NCI-H146 (cell line): ENCODE measurements around the gene PDE8B.

Experiments used
- DNase-seq: peaks from one replicate; lab custom pipeline; 2025; lab: John Stamatoyannopoulos, UW

The PDE8B gene

GRCh38 chr5:77192441-77193050 lies 17.9 kb upstream of the PDE8B start:
- DNase-seq, result no peak

GRCh38 chr5:77194762-77195161 lies 15.7 kb upstream of the PDE8B start:
- no peak for DNase-seq

- DNase-seq, result no peak
Measured at GRCh38 chr5:77197840-77198554, 12.5 kb upstream of the PDE8B start.

- no peak for DNase-seq
Measured at GRCh38 chr5:77200663-77201062, 9.8 kb upstream of the PDE8B start.

- DNase-seq, result no peak
Measured at GRCh38 chr5:77202145-77202544, 8.3 kb upstream of the PDE8B start.

- DNase-seq, result no peak
Measured at GRCh38 chr5:77204967-77205366, 5.5 kb upstream of the PDE8B start.

GRCh38 chr5:77208507-77209163 lies 1.8 kb upstream of the PDE8B start:
- no peak for DNase-seq

- peak; percentile 10 for DNase-seq
Measured at GRCh38 chr5:77209495-77210090, 887 bp upstream of the PDE8B start.

- DNase-seq, result peak; percentile 52
Measured at GRCh38 chr5:77210964-77211690, 647 bp downstream of the PDE8B start.

- DNase-seq, result peak; percentile 23
Measured at GRCh38 chr5:77211691-77212047, 1.2 kb downstream of the PDE8B start.

GRCh38 chr5:77213601-77214000 lies 3.1 kb downstream of the PDE8B start:
- DNase-seq, result peak; percentile 3

GRCh38 chr5:77214151-77214550 lies 3.7 kb downstream of the PDE8B start:
- no peak for DNase-seq

- no peak for DNase-seq
Measured at GRCh38 chr5:77218263-77218662, 7.8 kb downstream of the PDE8B start.

- DNase-seq, result no peak
Measured at GRCh38 chr5:77221115-77221514, 10.6 kb downstream of the PDE8B start.

- DNase-seq, result no peak
Measured at GRCh38 chr5:77222722-77223121, 12.2 kb downstream of the PDE8B start.

GRCh38 chr5:77223653-77224052 lies 13.2 kb downstream of the PDE8B start:
- DNase-seq, result no peak

- no peak for DNase-seq
Measured at GRCh38 chr5:77224672-77225355, 14.3 kb downstream of the PDE8B start.

GRCh38 chr5:77225531-77225930 lies 15.1 kb downstream of the PDE8B start:
- DNase-seq, result no peak

- DNase-seq, result no peak
Measured at GRCh38 chr5:77229887-77230286, 19.4 kb downstream of the PDE8B start.

GRCh38 chr5:77230727-77231470 lies 20.4 kb downstream of the PDE8B start:
- DNase-seq, result no peak
